GM21423 (cell line): Measurements from ENCODE around the gene DGCR8.
"Not testable (repeated sequence)": the region's sequence is repeated elsewhere in the genome, so short reads cannot be mapped to it uniquely, and the experiment has no call there.

ENCODE experiments used
- ATAC-seq: cut with Tn5 transposase; IDR thresholded peaks from one replicate; pipeline ENCODE4 v1.9.1; 2021; ENCODE audit warnings: mild to moderate bottlenecking, moderate library complexity; ENCODE audit not compliant: unreplicated experiment

The DGCR8 gene

DNA sequence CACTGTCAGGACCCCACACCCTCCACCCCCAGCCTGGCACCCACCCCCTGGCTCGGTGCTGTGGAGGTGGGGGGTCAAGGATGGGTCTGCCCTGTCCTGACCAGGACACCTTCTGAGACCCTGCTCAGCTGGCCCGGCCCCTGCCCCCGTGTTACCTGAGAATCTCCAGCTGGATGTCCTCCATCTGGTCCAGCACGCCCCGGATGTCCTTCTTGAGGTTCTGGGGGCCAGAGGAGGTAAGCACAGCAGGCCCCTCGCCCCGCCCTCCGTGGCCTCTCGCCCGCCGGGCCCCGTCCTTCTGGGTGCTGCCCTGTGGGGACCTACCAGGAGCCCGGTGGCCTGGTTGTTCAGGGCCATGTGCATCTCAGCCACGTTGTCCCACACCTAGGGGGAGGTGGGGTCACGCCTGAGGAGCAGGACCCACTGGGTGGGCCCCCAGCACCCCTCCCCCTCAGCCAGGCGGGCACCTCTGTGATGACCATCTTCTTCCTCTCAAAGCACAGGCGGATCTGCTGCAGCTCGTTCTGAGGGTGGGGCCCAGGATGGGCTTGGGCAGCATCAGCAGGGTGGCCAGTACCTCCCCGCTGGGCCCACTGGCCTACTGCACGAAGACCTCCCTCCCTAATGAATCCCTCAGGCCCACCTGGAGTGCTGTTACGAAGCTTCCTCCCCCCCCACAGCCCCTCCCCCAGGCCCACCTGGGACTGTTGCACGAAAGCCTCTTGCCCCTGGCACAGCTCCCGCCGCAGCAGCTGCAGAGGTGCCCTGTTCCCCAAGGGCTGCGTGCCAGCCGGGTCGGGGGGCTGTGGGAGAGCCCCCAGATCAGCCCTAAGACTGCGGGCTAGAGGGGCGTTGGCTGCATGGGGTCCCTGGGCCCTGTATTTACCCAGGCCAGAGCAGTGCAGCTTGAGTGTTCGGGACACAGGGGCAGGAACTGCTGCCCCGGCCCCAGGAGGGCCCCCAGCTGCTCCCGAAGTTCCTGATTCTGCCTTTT is 69.5 kb downstream of the DGCR8 start:
- ATAC-seq: no peak

DNA sequence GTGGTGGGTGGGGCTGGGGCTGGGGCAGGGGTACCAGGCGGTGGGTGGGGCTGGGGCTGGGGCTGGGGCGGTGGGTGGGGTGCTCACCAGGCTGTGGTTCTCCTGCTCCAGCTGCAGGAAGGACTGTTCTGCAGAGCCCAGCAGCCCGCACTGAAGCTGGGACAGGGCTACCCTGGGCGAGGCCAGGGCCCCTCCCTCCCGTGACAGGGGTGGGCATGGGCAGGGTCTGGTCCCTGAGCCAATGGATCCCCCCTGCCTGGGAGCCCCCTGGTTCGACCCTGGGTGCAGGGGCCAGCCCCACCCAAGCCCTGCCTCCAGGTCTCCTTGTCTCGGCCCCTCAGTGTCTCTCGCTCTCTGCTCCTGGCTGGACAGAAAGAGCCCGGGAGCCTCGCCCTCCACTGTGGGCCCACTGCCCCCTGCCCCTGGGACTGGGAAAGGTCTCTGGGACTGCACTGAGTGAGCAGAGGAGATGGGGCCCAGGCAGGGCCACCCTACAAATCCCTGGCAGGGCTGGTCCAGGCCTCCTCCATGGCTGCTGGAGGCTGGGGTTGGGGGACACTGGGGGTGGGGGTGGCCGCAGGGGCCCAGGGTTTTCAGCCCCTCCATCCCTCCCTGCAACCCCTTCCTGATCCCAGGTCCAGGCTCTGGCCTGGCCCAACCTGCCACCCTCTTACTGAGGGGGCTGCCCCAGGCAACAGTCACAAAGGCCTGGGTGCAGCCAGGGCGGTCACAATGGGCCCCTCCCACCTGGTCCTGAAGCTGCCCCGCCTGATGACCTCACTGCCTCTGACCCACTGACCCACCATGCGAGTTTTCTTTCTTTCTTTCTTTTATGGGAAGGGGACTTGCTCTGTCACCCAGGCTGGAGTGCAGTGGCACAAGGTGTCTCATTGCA is 70.6 kb downstream of the DGCR8 start, which contains the start of gene CCDC188:
Gene CCDC188, minus strand, starts transcription at position 675 of the 895 bp plus-strand sequence. Its CDS starts 69 bp downstream, at position 606.
- ATAC-seq: no peak

- ATAC-seq: no peak
These were observed 71.2 kb downstream of the DGCR8 start for GRCh38 chr22:20151276-20151588.

DNA sequence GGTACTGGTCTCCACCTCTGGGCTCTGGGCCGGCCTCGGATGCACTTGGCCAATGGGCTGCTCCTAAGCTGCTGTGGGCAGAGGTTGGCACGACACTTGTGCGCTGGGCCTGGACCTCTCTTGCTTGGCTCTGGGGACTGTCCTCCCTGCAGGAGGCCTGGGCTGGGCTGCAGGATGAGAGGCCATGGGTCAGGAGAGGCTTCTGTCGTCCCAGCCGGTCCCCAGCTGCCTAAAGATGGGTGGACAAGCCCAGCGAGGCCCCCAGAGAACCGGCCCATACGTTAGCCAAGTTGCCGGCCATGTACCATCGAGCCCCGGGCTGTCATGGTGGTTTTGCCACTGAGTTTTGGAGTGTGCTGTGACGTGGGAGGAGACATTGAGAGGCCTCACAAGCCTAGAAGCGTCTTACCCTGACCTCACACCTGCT is 72.4 kb downstream of the DGCR8 start:
- no peak for ATAC-seq

DNA sequence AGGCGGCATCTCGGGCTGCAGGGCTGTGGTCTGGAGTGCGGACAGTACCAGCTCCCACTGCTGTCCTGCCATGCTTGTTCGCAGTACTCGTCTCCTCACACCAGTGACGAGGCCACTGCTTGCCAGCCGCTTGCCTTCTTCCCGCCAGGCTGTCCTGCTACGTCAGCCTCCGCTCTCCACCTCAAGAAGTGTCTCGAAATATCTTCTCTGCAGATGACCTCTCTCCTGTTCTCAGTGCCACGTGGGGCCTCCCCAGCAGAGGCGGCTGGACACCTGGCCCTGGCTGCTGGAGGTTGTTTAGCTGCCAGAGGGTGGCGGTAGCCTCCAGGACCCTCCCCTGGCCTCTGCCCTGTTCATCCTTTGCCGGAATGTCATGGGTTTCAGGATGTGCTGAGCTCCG is 73.9 kb downstream of the DGCR8 start:
- ATAC-seq: no peak

GRCh38 chr22:20154602-20155187 is 74.7 kb downstream of the DGCR8 start:
- no peak for ATAC-seq

DNA sequence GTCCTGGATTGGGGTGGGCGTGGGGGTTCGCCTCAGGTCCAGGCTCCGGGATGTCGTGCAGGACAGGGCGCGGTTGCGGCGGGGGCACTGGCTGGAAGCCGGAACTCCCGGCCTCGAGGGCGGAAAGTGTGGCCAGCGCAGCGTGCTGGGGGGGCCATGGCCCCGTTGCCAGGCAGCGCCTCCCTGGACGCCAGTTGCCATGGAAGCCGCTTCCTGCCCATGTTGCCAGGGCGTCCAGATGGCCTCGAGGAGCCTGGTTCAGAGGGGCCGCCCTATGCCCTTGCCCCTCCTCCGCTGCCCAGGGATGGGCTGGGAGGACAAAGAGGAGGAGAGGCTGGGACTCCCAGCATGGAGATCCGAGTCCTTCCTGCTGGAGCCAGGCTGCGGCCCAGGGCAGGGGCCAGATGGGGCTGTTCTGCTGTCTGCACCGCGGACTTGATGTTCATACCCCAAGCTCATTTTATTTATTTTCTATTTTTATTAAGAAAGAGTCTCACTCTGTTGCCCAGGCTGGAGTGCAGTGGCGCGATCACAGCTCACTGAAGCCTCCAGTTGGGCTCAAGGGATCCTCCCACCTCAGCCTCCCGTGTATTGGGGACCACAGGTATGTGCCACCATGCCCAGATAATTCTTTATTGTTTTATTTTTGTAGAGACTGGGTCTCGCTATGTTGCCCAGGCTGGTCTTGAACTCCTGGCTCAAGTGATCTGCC is 75.4 kb downstream of the DGCR8 start:
- no peak for ATAC-seq

- no peak for ATAC-seq
These were observed 76.0 kb downstream of the DGCR8 start for GRCh38 chr22:20156042-20156389.

DNA sequence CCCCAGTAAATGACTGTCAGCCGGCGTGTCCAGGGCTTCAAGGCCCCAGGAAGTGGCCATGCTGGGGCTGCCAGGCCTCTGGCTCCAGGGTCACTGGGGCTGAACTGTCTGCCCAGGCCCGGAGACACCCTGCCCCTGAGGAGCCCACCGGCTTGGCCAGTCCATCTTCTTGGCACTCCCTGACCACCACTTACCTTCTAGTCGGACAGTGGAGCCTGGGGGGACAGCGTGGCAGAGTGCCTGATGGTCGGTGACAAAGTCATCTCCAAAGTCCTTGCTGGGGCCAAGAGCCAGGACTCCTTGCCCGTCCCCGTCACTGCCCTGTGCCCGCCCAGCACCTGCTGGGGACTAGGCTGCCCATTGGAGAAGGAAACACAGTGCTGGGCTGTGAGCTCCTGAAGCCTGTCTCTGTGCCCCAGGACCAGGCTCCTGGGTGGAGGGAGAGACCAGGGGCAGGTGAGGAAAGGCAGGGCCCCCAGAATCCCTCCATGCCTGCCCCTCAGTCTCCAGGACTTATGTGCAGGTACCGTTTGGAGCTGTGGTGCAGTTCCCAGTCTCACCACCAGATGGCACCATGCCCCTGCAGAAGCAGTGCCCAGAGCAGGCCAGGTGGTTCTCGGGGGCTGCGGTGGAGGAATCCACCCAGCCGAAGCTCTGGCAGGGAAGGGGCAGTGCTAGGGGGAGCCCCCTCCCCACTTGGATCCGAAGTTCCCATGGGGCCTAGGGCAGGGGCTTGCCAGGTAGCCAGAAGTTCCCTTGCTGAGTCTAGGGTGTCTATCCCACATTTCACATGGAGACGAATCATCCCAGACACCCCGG is 76.8 kb downstream of the DGCR8 start:
- ATAC-seq: no peak

GRCh38 chr22:20157430-20158183 is 77.6 kb downstream of the DGCR8 start:
- no peak for ATAC-seq

- no peak for ATAC-seq
These were observed 78.5 kb downstream of the DGCR8 start for GRCh38 chr22:20158391-20159036.

DNA sequence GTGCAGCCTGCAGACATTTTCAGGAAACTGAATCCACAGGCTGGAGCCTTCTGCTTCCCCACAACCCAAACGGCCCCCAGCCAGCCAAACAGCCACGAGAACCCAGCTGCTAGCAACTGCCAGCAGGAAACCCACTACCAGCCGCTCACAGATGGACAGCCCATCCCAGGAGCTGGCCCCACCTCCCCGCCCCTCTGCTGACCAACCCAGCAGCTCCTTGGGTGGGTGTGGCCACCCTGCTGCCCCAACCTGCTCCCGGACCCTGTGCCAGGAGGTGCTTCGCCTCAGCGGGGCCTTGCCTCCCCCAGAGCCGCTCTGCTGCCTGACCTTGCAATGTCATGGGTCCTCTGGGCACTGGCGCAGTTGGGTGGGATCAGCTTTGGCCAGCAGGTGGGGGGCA is 79.0 kb downstream of the DGCR8 start:
- ATAC-seq: no peak

DNA sequence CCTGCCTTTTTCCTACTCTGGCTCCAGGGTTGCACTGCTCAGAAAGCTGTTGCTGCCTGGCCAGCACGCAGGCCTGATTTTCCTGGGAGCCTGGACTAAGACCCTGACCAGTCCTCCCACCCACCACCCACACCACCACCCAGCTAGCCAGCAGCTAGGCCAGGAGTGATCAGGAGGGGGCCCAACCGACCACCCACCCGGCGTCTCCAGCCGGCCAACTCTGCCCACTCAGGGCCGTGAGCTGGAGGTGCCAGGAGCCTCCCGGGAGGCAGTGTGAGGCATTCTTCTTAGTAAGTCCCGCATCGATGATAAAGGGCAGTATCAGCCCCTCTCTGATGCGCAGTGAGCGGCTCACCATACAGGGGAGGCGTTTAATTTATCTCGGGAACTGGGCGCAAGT is 79.5 kb downstream of the DGCR8 start:
- not testable (repeated sequence) for ATAC-seq

DNA sequence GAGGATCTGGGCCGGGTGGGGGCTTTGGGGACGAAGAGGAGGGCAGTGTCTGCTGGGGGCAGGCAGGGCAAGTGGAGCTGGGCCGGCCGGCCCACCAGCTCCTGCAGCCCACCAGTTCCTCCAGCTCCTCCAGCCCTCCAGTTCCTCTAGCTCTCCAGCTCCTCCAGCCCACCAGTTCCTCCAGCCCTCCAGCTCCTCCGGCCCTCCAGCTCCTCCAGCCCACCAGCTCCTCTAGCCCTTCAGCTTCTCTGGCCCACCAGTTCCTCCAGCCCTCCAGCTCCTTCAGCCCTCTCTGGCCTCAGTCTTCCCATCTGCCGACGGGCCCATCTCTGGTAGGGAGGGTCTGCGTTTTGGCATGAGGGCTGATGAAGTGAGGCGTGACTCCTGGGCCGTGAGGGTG is 80.0 kb downstream of the DGCR8 start:
- ATAC-seq: no peak
